PC-3 (cell line): ENCODE data around the gene ZNF532. TPM values are rescaled to one million over a fixed set of nuclear protein-coding genes. Genes with fewer than 3 reads are reported as not detected.
A peak's percentile ranks its signal among the peaks of the same experiment; 100 is the strongest.

Experiments used
- ATAC-seq: fragments of 200-7000 bp; cut with Tn5 transposase; 2 replicates; pipeline ENCODE4 v1.9.1; 2020; ENCODE audit warnings: mild to moderate bottlenecking, moderate library complexity
- BruUV-seq: library from RNA; stranded (reverse); fragments of 400-500 nt; replicated peaks from 2 replicates; lab custom pipeline; 2021; lab: Mats Ljungman, UMichigan
- CTCF ChIA-PET: fragments of 300-600 bp; sonication (Branson Sonifier 250); formaldehyde crosslinking; loops from one replicate; lab custom pipeline; 2022; ENCODE audit warnings: antibody characterized with exemption; lab: Charles Lee
- POLR2A ChIA-PET: fragments of 300-600 bp; sonication (Branson Sonifier 250); formaldehyde crosslinking; loops from one replicate; lab custom pipeline; 2022; ENCODE audit warnings: antibody characterized with exemption; ENCODE audit not compliant: unreplicated experiment; lab: Charles Lee
- DNase-seq: peaks from one replicate; pipeline ENCODE4 v3.0.0-alpha.2; 2015
- H2AFZ ChIP-seq: fragments of 300-600 bp; sonication (generic); 2 replicates; pipeline ENCODE4 v1.6.0; 2016; ENCODE audit warnings: antibody characterized with exemption, low read length
- H3F3A ChIP-seq: fragments of 300-600 bp; sonication (generic); one replicate; pipeline ENCODE4 v1.6.0; 2017; ENCODE audit warnings: antibody characterized with exemption, low read length, control low read depth, mild to moderate bottlenecking; ENCODE audit not compliant: unreplicated experiment
- H3K27ac ChIP-seq: fragments of 300-600 bp; sonication (generic); 2 replicates; pipeline ENCODE4 v1.5.1; 2016; ENCODE audit warnings: mild to moderate bottlenecking, low read length
- H3K27me3 ChIP-seq: fragments of 300-600 bp; sonication (generic); 2 replicates; pipeline ENCODE4 v1.6.1; 2016; ENCODE audit warnings: low read length, mixed read lengths
- H3K36me3 ChIP-seq: fragments of 300-600 bp; sonication (generic); 2 replicates; pipeline ENCODE4 v1.6.1; 2016; ENCODE audit warnings: low read depth, mixed run types, low read length, mixed read lengths
- H3K4me1 ChIP-seq: fragments of 300-600 bp; sonication (generic); 2 replicates; pipeline ENCODE4 v1.5.1; 2016; ENCODE audit warnings: low read length; ENCODE audit not compliant: insufficient read depth
- H3K4me2 ChIP-seq: fragments of 300-600 bp; sonication (generic); 2 replicates; pipeline ENCODE4 v1.6.0; 2016; ENCODE audit warnings: low read length
- H3K4me3 ChIP-seq: fragments of 300-600 bp; sonication (generic); 2 replicates; pipeline ENCODE4 v1.5.1; 2016; ENCODE audit warnings: mild to moderate bottlenecking, low read length, mixed read lengths
- H3K79me2 ChIP-seq: fragments of 300-600 bp; sonication (generic); 2 replicates; pipeline ENCODE4 v1.6.1; 2017; ENCODE audit warnings: low read length, mixed read lengths
- H3K9ac ChIP-seq: fragments of 300-600 bp; sonication (generic); 2 replicates; pipeline ENCODE4 v1.6.0; 2016; ENCODE audit warnings: mild to moderate bottlenecking, low read length
- H3K9me2 ChIP-seq: fragments of 300-600 bp; sonication (generic); replicated peaks from 2 replicates; pipeline ENCODE4 v1.6.1; 2016; ENCODE audit warnings: mixed run types, low read length, mixed read lengths
- H3K9me3 ChIP-seq: fragments of 300-600 bp; sonication (generic); 2 replicates; pipeline ENCODE4 v1.6.1; 2016; ENCODE audit warnings: low read length, mixed read lengths
- H4K20me1 ChIP-seq: fragments of 300-600 bp; sonication (generic); 2 replicates; pipeline ENCODE4 v1.6.1; 2016; ENCODE audit warnings: low read length, mixed read lengths
- EZH2 ChIP-seq: fragments of 300-600 bp; sonication (generic); IDR thresholded peaks from one replicate; pipeline ENCODE4 v1.6.1; 2017; ENCODE audit warnings: antibody characterized with exemption, mild to moderate bottlenecking, low read length; ENCODE audit not compliant: unreplicated experiment
- EZH2phosphoT487 ChIP-seq: fragments of 300-600 bp; sonication (generic); IDR thresholded peaks from 2 replicates; pipeline ENCODE4 v1.6.1; 2018; ENCODE audit warnings: mild to moderate bottlenecking, antibody characterized with exemption, low read length, borderline replicate concordance
- intact Hi-C: fragments of 100-400 bp; cut with micrococcal nuclease; formaldehyde crosslinking; loops from 2 replicates; pipeline ENCODE4 v1.9.0; 2023
- total RNA-seq: library from RNA; depleted of rRNA; stranded (reverse); fragments of >200 nt; gene quantifications from 2 replicates; pipeline ENCODE4 v1.2.3, GENCODE V29; 2014
- TF ChIP-seq, protein P1 (sequence below): fragments of 300-600 bp; sonication (generic); conservative IDR thresholded peaks from 2 replicates; pipeline ENCODE4 v1.5.1; 2017; ENCODE audit warnings: antibody characterized with exemption, low read depth, mild to moderate bottlenecking, low read length

ZNF532 gene
- total RNA-seq, 1 experiment from 2014 or later, result 47.3 TPM

DNA sequence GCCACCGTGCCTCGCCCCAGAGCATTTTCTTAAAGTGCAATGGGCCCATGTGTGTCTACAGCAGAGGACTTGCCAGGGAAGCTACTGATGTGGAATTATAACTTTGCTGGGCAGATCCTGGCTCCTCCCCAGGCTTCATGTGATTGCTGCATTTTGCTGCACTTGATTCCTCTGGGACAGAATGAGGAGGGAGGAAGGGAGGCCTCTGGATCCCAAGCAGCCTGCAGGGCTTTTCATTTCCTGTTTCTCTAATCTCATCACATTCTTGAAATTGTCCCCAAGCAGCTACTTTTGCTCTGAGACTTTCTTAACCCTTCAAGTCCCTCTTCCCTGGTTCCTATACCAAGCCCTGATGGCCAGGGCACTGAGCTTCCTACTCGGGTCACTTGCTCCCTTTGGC, 140.6 kb downstream of the ZNF532 start:
- BruUV-seq, result no TSS peak
- CTCF ChIA-PET, result no interaction called here
- intact Hi-C loops, result no loop called here
- H3K9me3 ChIP-seq, result no peaks in the 10 kb centered on the region
- no peaks in the 10 kb centered on the region for H3K79me2 ChIP-seq
- no peak overlapping the region for H2AFZ ChIP-seq
- no peaks in the 10 kb centered on the region for H3K36me3 ChIP-seq
- H3K4me2 ChIP-seq, result no peak overlapping the region
- POLR2A ChIA-PET, result no interaction called here
- H3K27ac ChIP-seq, result no peak overlapping the region
- no peak for ATAC-seq
- no peaks in the 10 kb centered on the region for H3K27me3 ChIP-seq
- peaks cover 14% of the 10 kb centered on the region; the same call in 1 of the 2 replicates for H3K4me1 ChIP-seq
- H4K20me1 ChIP-seq, result no peaks in the 10 kb centered on the region
- TF ChIP-seq EZH2phosphoT487 (no peak), EZH2 (no peak)
- TF ChIP-seq, protein P1, sequence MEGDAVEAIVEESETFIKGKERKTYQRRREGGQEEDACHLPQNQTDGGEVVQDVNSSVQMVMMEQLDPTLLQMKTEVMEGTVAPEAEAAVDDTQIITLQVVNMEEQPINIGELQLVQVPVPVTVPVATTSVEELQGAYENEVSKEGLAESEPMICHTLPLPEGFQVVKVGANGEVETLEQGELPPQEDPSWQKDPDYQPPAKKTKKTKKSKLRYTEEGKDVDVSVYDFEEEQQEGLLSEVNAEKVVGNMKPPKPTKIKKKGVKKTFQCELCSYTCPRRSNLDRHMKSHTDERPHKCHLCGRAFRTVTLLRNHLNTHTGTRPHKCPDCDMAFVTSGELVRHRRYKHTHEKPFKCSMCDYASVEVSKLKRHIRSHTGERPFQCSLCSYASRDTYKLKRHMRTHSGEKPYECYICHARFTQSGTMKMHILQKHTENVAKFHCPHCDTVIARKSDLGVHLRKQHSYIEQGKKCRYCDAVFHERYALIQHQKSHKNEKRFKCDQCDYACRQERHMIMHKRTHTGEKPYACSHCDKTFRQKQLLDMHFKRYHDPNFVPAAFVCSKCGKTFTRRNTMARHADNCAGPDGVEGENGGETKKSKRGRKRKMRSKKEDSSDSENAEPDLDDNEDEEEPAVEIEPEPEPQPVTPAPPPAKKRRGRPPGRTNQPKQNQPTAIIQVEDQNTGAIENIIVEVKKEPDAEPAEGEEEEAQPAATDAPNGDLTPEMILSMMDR, result no peak
- peak; percentile 37 for DNase-seq
- no peak overlapping the region for H3K4me3 ChIP-seq
- no peak overlapping the region for H3K9ac ChIP-seq
- peaks cover 7% of the 10 kb centered on the region for H3F3A ChIP-seq
- no peaks in the 10 kb centered on the region for H3K9me2 ChIP-seq

DNA sequence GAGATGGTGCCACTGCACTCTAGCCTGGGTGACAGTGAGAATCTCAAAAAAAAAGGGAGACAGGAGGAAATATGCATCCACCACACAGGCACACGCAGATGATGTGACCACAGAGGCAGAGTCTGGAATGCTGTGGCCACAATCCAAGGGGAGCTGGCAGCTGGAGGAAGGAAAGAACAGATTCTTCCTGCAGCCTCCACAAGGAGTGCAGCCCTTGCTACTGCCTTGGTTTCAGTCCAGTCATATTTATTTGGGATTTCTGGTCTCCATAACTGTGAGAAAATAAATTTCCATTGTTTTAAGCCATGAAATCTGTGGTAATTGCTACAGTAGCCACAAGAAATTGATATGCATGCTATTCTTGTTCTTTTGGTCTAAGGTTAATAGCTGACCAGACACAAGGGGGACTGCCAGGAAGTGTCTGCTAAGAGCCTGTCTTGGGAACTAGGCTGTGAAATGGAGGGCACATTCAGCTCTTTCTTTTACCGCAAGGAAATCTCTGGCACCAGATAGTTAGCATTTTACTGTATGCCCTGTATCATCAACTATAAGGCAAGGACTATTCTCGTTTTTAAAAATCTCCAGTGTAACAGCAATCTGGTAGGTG, 141.9 kb downstream of the ZNF532 start:
- Histone ChIP-seq H3K79me2 (no peaks in the 10 kb centered on the region), H3K4me3 (no peak overlapping the region), H3K9ac (no peak overlapping the region), H3K27ac (no peak overlapping the region), H3K9me3 (no peaks in the 10 kb centered on the region), H2AFZ (no peak overlapping the region), H3K27me3 (no peaks in the 10 kb centered on the region), H3K36me3 (no peaks in the 10 kb centered on the region), H4K20me1 (no peaks in the 10 kb centered on the region), H3K4me1 (peaks cover 14% of the 10 kb centered on the region; the same call in 1 of the 2 replicates), H3K9me2 (no peaks in the 10 kb centered on the region), H3K4me2 (no peak overlapping the region), H3F3A (peaks cover 7% of the 10 kb centered on the region)
- ChIA-PET CTCF (no interaction called here), POLR2A (no interaction called here)
- no TSS peak for BruUV-seq
- intact Hi-C loops, result no loop called here
- ATAC-seq (no peak), DNase-seq (no peak)
- no peak for TF ChIP-seq EZH2
- TF ChIP-seq, protein P1, result no peak
- TF ChIP-seq EZH2phosphoT487, result no peak

DNA sequence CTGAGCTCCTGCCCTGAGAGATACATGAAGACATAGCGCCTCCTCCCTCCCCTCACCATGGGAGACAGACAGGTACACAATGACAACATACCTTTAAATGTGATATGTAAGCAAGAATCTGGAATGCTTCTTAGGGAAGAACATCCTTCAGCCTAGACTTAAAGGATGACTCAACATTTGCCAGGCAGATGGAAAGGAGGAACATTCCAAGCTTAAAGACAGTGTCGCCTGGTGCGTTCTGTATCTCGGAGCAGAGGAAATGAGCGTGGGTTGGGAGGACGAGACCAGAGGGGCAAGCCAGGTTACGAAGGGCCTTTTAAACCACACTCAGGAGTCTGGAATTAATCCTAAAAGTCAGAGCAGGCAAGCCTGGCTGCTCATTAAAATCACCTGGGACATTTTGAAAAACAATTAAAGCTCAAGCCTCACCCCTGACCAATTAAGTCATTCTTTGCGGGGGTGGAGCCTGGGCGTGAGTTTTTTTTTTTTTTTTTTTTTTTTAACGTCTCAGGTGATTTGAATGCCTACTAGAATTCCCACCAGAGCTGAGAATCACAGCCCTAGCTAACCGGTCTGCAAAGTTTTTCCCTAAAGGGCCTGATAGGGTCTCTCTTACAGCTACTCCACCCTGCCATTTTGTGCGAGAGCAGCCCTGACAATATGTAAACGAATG, 143.8 kb downstream of the ZNF532 start:
- ChIA-PET CTCF (interaction anchor here (0.6 to 0.7 kb wide), 3 partner anchors 12 to 1045 kb away, joined by 7 to 10 read pairs (median 9); no protein-coding TSS in a partner anchor), POLR2A (no interaction called here)
- Histone ChIP-seq H3K27ac (peak overlapping the region; percentile 64), H3F3A (peaks cover 7% of the 10 kb centered on the region), H4K20me1 (no peaks in the 10 kb centered on the region), H3K9ac (0 out of 2 replicates have a peak overlapping the region, but pooled peaks have one; percentile 15), H3K4me2 (peak overlapping the region; percentile 76), H3K27me3 (no peaks in the 10 kb centered on the region), H3K9me2 (no peaks in the 10 kb centered on the region), H3K9me3 (no peaks in the 10 kb centered on the region), H2AFZ (peak overlapping the region; percentile 56), H3K4me3 (peak overlapping the region; percentile 49), H3K36me3 (no peaks in the 10 kb centered on the region), H3K79me2 (no peaks in the 10 kb centered on the region), H3K4me1 (peaks cover 14% of the 10 kb centered on the region; the same call in 1 of the 2 replicates)
- DNase-seq (peak; percentile 88), ATAC-seq (peak; percentile 97)
- TF ChIP-seq, protein P1, result peak; percentile 20; the same call in 1 of the 2 replicates
- TF ChIP-seq EZH2phosphoT487 (no peak), EZH2 (no peak)
- intact Hi-C loops, result loop anchor here (2.0 kb wide), 1 partner anchor 44 kb away; no protein-coding TSS in a partner anchor
- BruUV-seq, result no TSS peak
